Nephron (organoid): Measurements from ENCODE around the gene WNT9A.

Experiments
- H3K27ac Mint-ChIP-seq, 3 experiments: 2 replicates each; pipeline ENCODE4 v1.8.0; 2020; ENCODE audit warnings: mixed read lengths in 3 of 3, mild to moderate bottlenecking in 2 of 3, moderate library complexity in 1 of 3
- H3K27me3 Mint-ChIP-seq: 2 replicates; pipeline ENCODE4 v1.8.0; 2021; ENCODE audit warnings: low read depth, mild to moderate bottlenecking, moderate library complexity, mixed read lengths
- H3K36me3 Mint-ChIP-seq: 2 replicates; pipeline ENCODE4 v1.8.0; 2020; ENCODE audit warnings: low read depth, mixed read lengths
- H3K4me1 Mint-ChIP-seq: 2 replicates; pipeline ENCODE4 v1.8.0; 2020; ENCODE audit warnings: mixed read lengths
- H3K4me3 Mint-ChIP-seq, 3 experiments: 2 replicates each; pipeline ENCODE4 v1.8.0; 2020; ENCODE audit warnings: mild to moderate bottlenecking in 3 of 3, mixed read lengths in 3 of 3, moderate library complexity in 2 of 3
- H3K9me3 Mint-ChIP-seq: 2 replicates; pipeline ENCODE4 v1.8.0; 2020; ENCODE audit warnings: mixed read lengths
- TF ChIP-seq, protein P1 (sequence below), 3 experiments: fragments of 200-600 bp; sonication (generic); IDR thresholded peaks; one replicate each; pipeline ENCODE4 v1.5.0; 2021; ENCODE audit warnings: antibody characterized with exemption in 3 of 3; ENCODE audit not compliant: unreplicated experiment in 3 of 3

Gene WNT9A

DNA sequence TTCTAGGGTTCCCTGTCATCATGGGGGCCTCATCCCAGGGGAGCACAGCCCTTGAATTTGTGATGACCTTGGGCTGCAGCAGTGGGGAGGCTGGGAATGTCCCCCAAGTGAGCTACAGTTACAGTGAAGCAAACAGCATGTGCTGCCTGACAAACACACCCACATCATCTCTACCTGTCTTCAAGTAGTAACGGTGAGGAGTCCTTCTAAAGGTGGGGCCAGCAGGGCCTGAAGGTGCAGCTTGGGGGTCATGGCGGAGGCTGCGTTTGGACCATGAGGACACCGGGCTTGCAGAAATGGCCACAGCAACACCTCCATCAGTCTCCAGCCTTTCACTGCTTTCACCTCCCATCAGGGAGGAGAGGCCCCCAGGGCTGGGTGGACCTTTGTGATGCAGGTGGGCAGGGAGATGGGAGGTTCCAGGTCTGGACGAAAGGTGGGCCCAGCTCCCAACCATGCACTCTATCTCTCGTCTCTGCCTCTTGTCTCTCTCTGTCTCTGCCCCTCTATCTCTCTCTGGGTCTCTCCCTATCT, 55.7 kb downstream of the WNT9A start:
- H3K36me3 Mint-ChIP-seq = no peaks in the 10 kb centered on the region
- H3K4me3 Mint-ChIP-seq = no peak overlapping the region

DNA sequence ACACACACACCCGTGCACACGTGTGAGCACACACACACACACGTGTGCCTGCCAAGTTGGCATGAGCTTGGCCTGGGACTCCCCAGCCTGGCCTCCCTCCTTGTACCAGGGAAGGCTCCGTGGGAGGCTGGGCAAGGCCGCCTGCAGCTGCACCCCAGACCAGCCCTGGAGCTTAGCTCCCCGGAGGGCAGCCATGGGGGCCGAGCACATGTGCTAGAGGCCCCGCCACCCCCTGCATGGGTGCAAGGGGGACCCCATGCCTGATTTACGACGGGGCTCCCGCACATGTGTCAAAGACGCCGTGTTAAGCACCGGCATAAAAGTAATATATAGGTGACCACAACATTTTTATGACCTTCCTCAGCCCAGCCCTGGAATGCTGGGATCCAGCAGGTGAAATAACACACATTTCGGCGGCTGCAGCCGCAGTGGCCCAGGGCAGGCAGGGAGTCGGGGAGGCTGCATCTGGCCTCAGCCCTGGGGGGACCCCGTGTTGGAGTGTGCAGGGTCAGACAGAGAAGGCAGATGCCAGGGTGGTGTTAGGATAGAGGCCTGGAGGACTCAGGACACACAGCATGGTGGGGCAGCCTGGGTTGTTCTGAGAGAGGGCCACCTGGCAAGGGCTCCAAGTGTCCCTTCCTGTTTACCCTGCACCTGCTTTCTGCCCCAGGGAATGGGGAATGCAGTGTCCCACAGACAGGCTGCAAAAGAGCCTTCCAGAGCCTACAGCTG, 56.3 kb downstream of the WNT9A start:
- Mint-ChIP-seq H3K4me1 (peaks cover 38% of the 10 kb centered on the region), H3K9me3 (no peaks in the 10 kb centered on the region), H3K36me3 (no peaks in the 10 kb centered on the region), H3K27ac (peak overlapping the region in 1 of 3 experiments; percentile 38), H3K27me3 (peaks cover 11% of the 10 kb centered on the region), H3K4me3 (no peak overlapping the region)
- TF ChIP-seq, protein P1, sequence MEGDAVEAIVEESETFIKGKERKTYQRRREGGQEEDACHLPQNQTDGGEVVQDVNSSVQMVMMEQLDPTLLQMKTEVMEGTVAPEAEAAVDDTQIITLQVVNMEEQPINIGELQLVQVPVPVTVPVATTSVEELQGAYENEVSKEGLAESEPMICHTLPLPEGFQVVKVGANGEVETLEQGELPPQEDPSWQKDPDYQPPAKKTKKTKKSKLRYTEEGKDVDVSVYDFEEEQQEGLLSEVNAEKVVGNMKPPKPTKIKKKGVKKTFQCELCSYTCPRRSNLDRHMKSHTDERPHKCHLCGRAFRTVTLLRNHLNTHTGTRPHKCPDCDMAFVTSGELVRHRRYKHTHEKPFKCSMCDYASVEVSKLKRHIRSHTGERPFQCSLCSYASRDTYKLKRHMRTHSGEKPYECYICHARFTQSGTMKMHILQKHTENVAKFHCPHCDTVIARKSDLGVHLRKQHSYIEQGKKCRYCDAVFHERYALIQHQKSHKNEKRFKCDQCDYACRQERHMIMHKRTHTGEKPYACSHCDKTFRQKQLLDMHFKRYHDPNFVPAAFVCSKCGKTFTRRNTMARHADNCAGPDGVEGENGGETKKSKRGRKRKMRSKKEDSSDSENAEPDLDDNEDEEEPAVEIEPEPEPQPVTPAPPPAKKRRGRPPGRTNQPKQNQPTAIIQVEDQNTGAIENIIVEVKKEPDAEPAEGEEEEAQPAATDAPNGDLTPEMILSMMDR (IDR thresholded peaks at IDR 0.05; ENCODE audit: unreplicated experiment in 3 of 3) = no peak

More for the DNA sequence above, 55.7 kb downstream of the WNT9A start:
- Mint-ChIP-seq H3K9me3 (no peaks in the 10 kb centered on the region), H3K27ac (no peak overlapping the region), H3K27me3 (peaks cover 11% of the 10 kb centered on the region), H3K4me1 (peaks cover 34% of the 10 kb centered on the region)
- TF ChIP-seq, protein P1 (IDR thresholded peaks at IDR 0.05; ENCODE audit: unreplicated experiment in 3 of 3) = no peak

DNA sequence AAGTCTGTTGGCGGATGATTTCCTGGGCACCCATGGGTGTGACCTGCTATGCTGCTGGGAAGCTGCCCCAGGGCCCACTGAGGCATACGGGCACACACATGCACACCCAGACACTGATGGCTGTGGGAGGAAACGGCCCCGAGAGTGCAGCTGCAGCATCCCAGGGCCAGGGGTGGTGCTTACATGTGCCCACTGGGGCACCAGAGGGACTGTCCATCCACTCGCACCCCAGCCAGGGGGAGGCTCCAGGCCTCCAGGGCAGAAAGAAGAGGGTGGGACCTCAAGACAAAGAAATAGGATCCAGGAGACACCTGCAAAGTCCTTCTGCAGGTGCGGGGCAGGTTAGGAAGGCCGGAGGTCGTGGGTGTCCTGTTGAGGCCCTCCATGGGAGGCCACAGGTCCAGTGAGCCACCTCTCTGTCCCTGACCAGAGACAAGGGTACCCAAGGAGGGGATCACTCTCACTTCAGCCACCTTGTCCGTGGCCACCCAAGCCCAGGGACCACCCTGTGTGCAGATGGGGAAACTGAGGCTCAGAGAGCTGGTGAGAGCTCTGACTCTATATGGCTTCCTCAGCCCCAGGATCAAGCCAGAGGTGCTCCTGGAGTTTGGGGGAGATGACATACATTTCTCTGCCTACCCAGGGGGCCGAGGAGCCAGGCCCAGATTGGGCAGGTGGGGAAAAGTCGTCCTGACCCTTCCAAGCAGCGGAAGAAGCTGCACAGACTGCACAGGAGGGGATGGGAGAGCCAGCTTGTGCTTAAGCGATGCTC, 57.1 kb downstream of the WNT9A start:
- no peaks in the 10 kb centered on the region for H3K9me3 Mint-ChIP-seq
- peaks cover 40% of the 10 kb centered on the region for H3K4me1 Mint-ChIP-seq
- H3K27me3 Mint-ChIP-seq = peaks cover 11% of the 10 kb centered on the region
- H3K27ac Mint-ChIP-seq = peak overlapping the region in 1 of 3 experiments; percentile 19
- no peaks in the 10 kb centered on the region for H3K36me3 Mint-ChIP-seq
- TF ChIP-seq, protein P1 (IDR thresholded peaks at IDR 0.05; ENCODE audit: unreplicated experiment in 3 of 3) = no peak
- H3K4me3 Mint-ChIP-seq = no peak overlapping the region

DNA sequence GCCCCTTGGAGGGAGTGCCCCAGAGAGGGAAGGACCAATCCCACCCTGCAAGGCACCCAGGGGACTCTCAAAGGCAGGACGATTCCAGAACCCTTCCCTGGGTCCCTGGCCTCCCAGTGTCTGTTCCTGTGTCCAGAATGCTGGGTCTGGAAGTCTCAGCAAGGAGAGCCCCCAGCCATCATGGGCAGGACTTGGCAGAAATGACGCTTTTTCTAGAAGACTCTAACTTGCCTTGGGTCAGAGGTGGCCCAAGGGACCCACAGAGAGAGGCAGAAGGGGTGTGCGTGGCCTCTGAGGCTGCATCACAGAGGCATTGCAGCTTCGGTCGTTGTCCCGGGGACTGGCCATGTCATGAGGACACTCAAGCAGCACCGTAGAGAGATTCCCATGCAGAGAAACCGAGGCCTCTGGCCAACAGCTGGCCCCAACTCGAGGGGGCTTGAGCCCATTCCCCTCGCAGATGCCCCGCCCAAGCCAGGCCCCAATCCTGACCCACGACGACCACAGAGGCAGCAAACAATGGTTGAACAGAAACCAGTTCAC, 57.8 kb downstream of the WNT9A start:
- Mint-ChIP-seq H3K4me1 (peaks cover 40% of the 10 kb centered on the region), H3K27ac (peak overlapping the region in 2 of 3 experiments; percentile 19 to 41), H3K36me3 (no peaks in the 10 kb centered on the region), H3K9me3 (no peaks in the 10 kb centered on the region), H3K4me3 (no peak overlapping the region), H3K27me3 (peaks cover 11% of the 10 kb centered on the region)
- TF ChIP-seq, protein P1 (IDR thresholded peaks at IDR 0.05; ENCODE audit: unreplicated experiment in 3 of 3) = no peak

DNA sequence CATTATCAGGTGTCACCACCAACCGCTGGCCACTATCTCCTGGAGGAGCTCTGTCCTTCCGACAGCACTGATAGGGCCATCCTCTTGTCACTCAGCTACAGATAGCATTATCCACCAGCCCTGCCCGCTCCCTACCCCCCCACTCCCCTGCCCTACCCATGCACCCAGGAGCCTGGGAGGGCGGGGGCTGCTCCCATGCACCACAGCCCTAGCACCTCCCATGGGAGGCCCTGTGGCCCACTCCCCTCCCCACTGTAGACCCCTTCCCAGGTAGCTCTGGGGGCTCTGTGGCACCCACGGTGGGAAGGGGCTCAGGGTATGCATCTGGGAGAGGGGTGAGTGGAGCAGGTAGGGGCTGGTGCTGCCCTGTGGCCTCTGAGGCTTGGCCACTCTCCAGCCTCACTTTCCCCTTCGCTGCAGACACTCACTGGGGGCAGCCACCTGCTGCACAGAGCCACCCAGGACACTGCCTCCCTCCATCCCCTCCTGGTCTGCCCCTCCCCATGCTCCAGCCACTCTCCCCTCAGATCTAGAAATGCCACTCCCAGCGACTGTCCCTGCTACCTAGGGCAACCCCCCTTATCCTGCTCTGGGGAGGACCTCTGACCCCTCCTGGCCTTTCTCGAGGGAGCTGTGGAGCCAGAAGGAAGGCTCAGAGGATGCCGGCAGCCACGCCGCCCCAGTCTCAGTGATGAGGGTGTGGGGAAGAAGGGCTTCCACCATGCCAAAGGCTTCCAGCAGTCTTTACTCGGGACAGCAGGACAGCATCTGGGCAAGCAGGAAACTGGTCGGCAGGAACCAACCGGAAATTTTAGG, 58.5 kb downstream of the WNT9A start:
- Mint-ChIP-seq H3K27me3 (peaks cover 11% of the 10 kb centered on the region), H3K36me3 (no peaks in the 10 kb centered on the region), H3K4me3 (peak overlapping the region in 2 of 3 experiments; percentile 36 to 43), H3K4me1 (peaks cover 38% of the 10 kb centered on the region), H3K9me3 (no peaks in the 10 kb centered on the region), H3K27ac (peak overlapping the region in 2 of 3 experiments; percentile 19 to 41)
- TF ChIP-seq, protein P1 (IDR thresholded peaks at IDR 0.05; ENCODE audit: unreplicated experiment in 3 of 3) = no peak
